K562 (cell line): ENCODE results near the gene DISC1. TPM values are rescaled to one million over a fixed set of nuclear protein-coding genes. Genes with fewer than 3 reads are reported as not detected.

ENCODE experiments used
- ATAC-seq: fragments of 200-7000 bp; cut with Tn5 transposase; 3 replicates; pipeline ENCODE4 v1.9.1; 2020; ENCODE audit warnings: moderate library complexity
- BruUV-seq: library from RNA; stranded (reverse); fragments of 400-500 nt; replicated peaks from 2 replicates; lab custom pipeline; 2021; lab: Mats Ljungman, UMichigan
- CTCF ChIA-PET: fragments of 300-600 bp; formaldehyde crosslinking; extraction: SDS; loops from one replicate; lab custom pipeline; 2021; ENCODE audit warnings: low intra/inter-chr PET ratio; lab: Yijun Ruan, JAX
- POLR2A ChIA-PET: fragments of 300-600, 350-650 bp; sonication (Branson Sonifier 250); formaldehyde crosslinking; extraction: SDS; loops from one replicate; lab custom pipeline; 2021; ENCODE audit warnings: antibody characterized with exemption, inconsistent platforms; lab: Yijun Ruan, JAX
- DNase-seq, 4 experiments: peaks; one replicate each; pipeline versions ENCODE4 v3.0.0 to v3.0.0-alpha.2; 2011 to 2018; ENCODE audit warnings: low spot score in 3 of 4, mixed read lengths in 3 of 4; ENCODE audit errors: extremely low read depth in 1 of 4
- FAIRE-seq: peaks from 2 replicates; lab custom pipeline; 2011; peaks lifted over from hg19 to GRCh38; lab: Jason Lieb, UNC
- H2AFZ ChIP-seq: 2 replicates; pipeline ENCODE4 v1.6.0; 2011; ENCODE audit warnings: low read depth, low read length, control low read depth, inconsistent platforms
- H3K27ac ChIP-seq: fragments of 200-600 bp; 3 replicates; pipeline ENCODE4 v1.8.0; 2011; ENCODE audit warnings: low read depth, mild to moderate bottlenecking, control low read depth, inconsistent platforms, low read length, moderate library complexity, mixed read lengths; ENCODE audit errors: extremely low read depth
- H3K27me3 ChIP-seq, 2 experiments: fragments of 300-600 bp in 1 of 2; 2 replicates in 1 of 2; 3 replicates in 1 of 2; pipeline versions ENCODE4 v1.6.0 to v1.8.0; 2011; ENCODE audit warnings: inconsistent platforms in 2 of 2, low read length in 2 of 2, mild to moderate bottlenecking in 1 of 2, mixed read lengths in 1 of 2, moderate library complexity in 1 of 2; ENCODE audit not compliant: control insufficient read depth in 2 of 2, insufficient read depth in 2 of 2
- H3K36me3 ChIP-seq: fragments of 300-600 bp; 3 replicates; pipeline ENCODE4 v1.8.0; 2011; ENCODE audit warnings: mild to moderate bottlenecking, low read length, inconsistent platforms; ENCODE audit not compliant: control insufficient read depth, insufficient read depth
- H3K4me1 ChIP-seq, 2 experiments: fragments of 200-600 bp in 1 of 2; replicated peaks in 1 of 2; 2 replicates in 1 of 2; 3 replicates in 1 of 2; pipeline versions ENCODE4 v1.5.1 to v1.8.0; 2011; ENCODE audit warnings: inconsistent platforms in 2 of 2, low read length in 2 of 2, mild to moderate bottlenecking in 1 of 2, mixed read lengths in 1 of 2, moderate library complexity in 1 of 2; ENCODE audit not compliant: control insufficient read depth in 2 of 2, insufficient read depth in 2 of 2
- H3K4me2 ChIP-seq: 2 replicates; pipeline ENCODE4 v1.6.1; 2011; ENCODE audit warnings: low read length, control low read depth, inconsistent platforms, mixed read lengths; ENCODE audit not compliant: insufficient read depth
- H3K4me3 ChIP-seq: fragments of 200-600 bp; sonication (generic), shearing (Covaris generic); 2 replicates; pipeline ENCODE4 v1.5.1; 2016; ENCODE audit warnings: control low read depth, inconsistent platforms
- H3K79me2 ChIP-seq: fragments of 200-600 bp; 3 replicates; pipeline ENCODE4 v1.8.0; 2011; ENCODE audit warnings: low read length, inconsistent platforms; ENCODE audit not compliant: control insufficient read depth, insufficient read depth
- H3K9ac ChIP-seq, 2 experiments: 2 replicates each; pipeline versions ENCODE4 v1.6.0 to v1.6.1; 2011; ENCODE audit warnings: low read depth in 2 of 2, low read length in 2 of 2, control low read depth in 1 of 2, inconsistent platforms in 1 of 2, mild to moderate bottlenecking in 1 of 2, mixed read lengths in 1 of 2; ENCODE audit not compliant: insufficient read depth in 1 of 2
- H3K9me1 ChIP-seq: one replicate; pipeline ENCODE4 v1.6.0; 2011; ENCODE audit warnings: inconsistent platforms, mild to moderate bottlenecking, low read length, moderate library complexity; ENCODE audit not compliant: control insufficient read depth, insufficient read depth
- H3K9me3 ChIP-seq: replicated peaks from 2 replicates; pipeline ENCODE4 v1.5.1; 2011; ENCODE audit warnings: low read depth, low read length, inconsistent platforms; ENCODE audit not compliant: control insufficient read depth, insufficient read depth
- H4K20me1 ChIP-seq: replicated peaks from 2 replicates; pipeline ENCODE4 v1.6.1; 2011; ENCODE audit warnings: low read length, inconsistent platforms, mixed read lengths; ENCODE audit not compliant: control insufficient read depth, insufficient read depth
- CTBP1 ChIP-seq: fragments of 450-650 bp; IDR thresholded peaks from 2 replicates; pipeline ENCODE4 v1.6.1; 2016; ENCODE audit warnings: borderline replicate concordance
- ELF2 ChIP-seq: fragments of 250-450 bp; sonication (Bioruptor Pico); IDR thresholded peaks from 2 replicates; pipeline ENCODE4 v1.5.0; 2021; ENCODE audit warnings: mild to moderate bottlenecking
- ETV6 ChIP-seq, 3 experiments: fragments of 150-350 bp in 1 of 3; sonication (generic) in 1 of 3; formaldehyde crosslinking in 1 of 3; IDR thresholded peaks; 2 replicates each; pipeline versions ENCODE4 v1.6.1 to v1.8.0; 2014 to 2022; ENCODE audit warnings: borderline replicate concordance in 2 of 3, low read depth in 2 of 3, antibody characterized with exemption in 1 of 3, low read length in 1 of 3, mild to moderate bottlenecking in 1 of 3, missing genetic modification reagents in 1 of 3
- HNRNPUL1 ChIP-seq: fragments of 200-400 bp; formaldehyde crosslinking; IDR thresholded peaks from 2 replicates; pipeline ENCODE4 v1.6.1; 2017; ENCODE audit warnings: low read length
- JUNB ChIP-seq: fragments of 450-650 bp; formaldehyde crosslinking; conservative IDR thresholded peaks from 2 replicates; pipeline ENCODE4 v1.4.0; 2020; ENCODE audit warnings: mild to moderate bottlenecking
- KDM1A ChIP-seq, 2 experiments: fragments of 450-650 bp; IDR thresholded peaks; 2 replicates each; pipeline ENCODE4 v1.6.1; 2016; ENCODE audit warnings: mild to moderate bottlenecking in 2 of 2
- PCBP2 ChIP-seq: fragments of 200-400 bp; formaldehyde crosslinking; IDR thresholded peaks from 2 replicates; pipeline ENCODE4 v1.6.1; 2018; ENCODE audit warnings: low read length, low read depth, mild to moderate bottlenecking, moderate library complexity; ENCODE audit not compliant: poor library complexity, severe bottlenecking
- PHF20 ChIP-seq: fragments of 450-650 bp; IDR thresholded peaks from 2 replicates; pipeline ENCODE4 v1.6.1; 2018; ENCODE audit not compliant: partially characterized antibody
- PHF8 ChIP-seq: fragments of 200-600 bp; sonication (generic); IDR thresholded peaks from 2 replicates; pipeline ENCODE4 v1.6.1; 2012; ENCODE audit warnings: mixed run types, mild to moderate bottlenecking, inconsistent platforms, low read length, moderate library complexity, borderline replicate concordance
- POU5F1 ChIP-seq: fragments of 150-350 bp; IDR thresholded peaks from 2 replicates; pipeline ENCODE4 v1.6.1; 2014; ENCODE audit warnings: borderline replicate concordance, low read length, low read depth, mild to moderate bottlenecking; ENCODE audit not compliant: partially characterized antibody
- STAT5B ChIP-seq: fragments of 250-450 bp; sonication (Bioruptor Pico); IDR thresholded peaks from 2 replicates; pipeline ENCODE4 v1.8.0; 2021; ENCODE audit warnings: mild to moderate bottlenecking, inconsistent platforms
- TCF7 ChIP-seq: sonication (generic); IDR thresholded peaks from 2 replicates; pipeline ENCODE4 v1.6.1; 2016; ENCODE audit warnings: antibody characterized with exemption, borderline replicate concordance
- TEAD1 ChIP-seq, 2 experiments: fragments of 450-650 bp in 1 of 2; sonication (generic) in 1 of 2; formaldehyde crosslinking; IDR thresholded peaks; 2 replicates each; pipeline versions ENCODE4 v1.4.0 to v1.8.0; 2020 to 2022; ENCODE audit warnings: mild to moderate bottlenecking in 2 of 2, missing genetic modification reagents in 1 of 2
- ZNF384 ChIP-seq: IDR thresholded peaks from 2 replicates; pipeline ENCODE4 v1.6.1; 2012; ENCODE audit warnings: low read depth, low read length, improper control_type of control experiment
- ZNF507 ChIP-seq: conservative IDR thresholded peaks from 2 replicates; pipeline ENCODE4 v1.6.1; 2017; ENCODE audit warnings: missing genetic modification characterization, missing compliant biosample characterization
- ZNF699 ChIP-seq: fragments of 250-450 bp; sonication (Bioruptor Pico); IDR thresholded peaks from 2 replicates; pipeline ENCODE4 v1.8.0; 2021; ENCODE audit warnings: mild to moderate bottlenecking, moderate library complexity; ENCODE audit not compliant: insufficient replicate concordance
- in situ Hi-C: fragments of 300-500 bp; cut with MboI; formaldehyde crosslinking; loops from 4 replicates; pipeline ENCODE4 v1.15.0; 2018; ENCODE audit warnings: inconsistent platforms, mixed read lengths
- intact Hi-C: fragments of 100-400 bp; cut with micrococcal nuclease; formaldehyde crosslinking; loops from 2 replicates; pipeline ENCODE4 v1.14.2; 2022
- polyA plus RNA-seq, 8 experiments: library from polyadenylated mRNA; depleted of rRNA in 4 of 8; stranded (reverse) in 5 of 8; unstranded in 3 of 8; fragments of >200 nt; fragmentation: Nextera tagmentation in 2 of 8; fragmentation: Illumina TruSeq in 1 of 8; extraction: Ambion mirVana in 2 of 8; extraction: Trizol in 1 of 8; gene quantifications; 2 replicates each; pipeline versions ENCODE4 v1.2.1 to v1.2.3, GENCODE V29; 2011 to 2014; ENCODE audit warnings: inconsistent platforms in 1 of 8, missing spikeins in 1 of 8
- total RNA-seq, 7 experiments: library from RNA; depleted of rRNA in 6 of 7; stranded (reverse); fragments of >200 nt in 6 of 7; fragmentation: Illumina TruSeq in 2 of 7; extraction: Trizol in 2 of 7; gene quantifications; 2 replicates each; pipeline versions ENCODE4 v1.2.1 to v1.2.3, GENCODE V29; 2011 to 2021; ENCODE audit warnings: low replicate concordance in 1 of 7
- TF ChIP-seq, protein P1 (sequence below), 2 experiments: fragments of 150-350 bp in 1 of 2; IDR thresholded peaks; 2 replicates each; pipeline ENCODE4 v1.6.1; 2012 to 2016; ENCODE audit warnings: low read depth in 2 of 2, low read length in 2 of 2, mild to moderate bottlenecking in 1 of 2, moderate library complexity in 1 of 2

The DISC1 gene
- total and polyA plus RNA-seq, 9 of the 15 experiments (the other 6 are each of a cell fraction or from before 2014, with no cell fraction given), result 0.01 to 0.11 (median 0.08) TPM; not detected in 1

- no peak for ATAC-seq
- no peak overlapping the region for H2AFZ ChIP-seq
- no peaks in the 10 kb centered on the region for H3K79me2 ChIP-seq
- no peak overlapping the region for H3K9ac ChIP-seq
- no peak overlapping the region for H3K4me2 ChIP-seq
- no peak for DNase-seq
- no peak overlapping the region for H3K27ac ChIP-seq
- H3K4me1 ChIP-seq, result no peaks in the 10 kb centered on the region
- in situ Hi-C loops (no loop called here), intact Hi-C loops (no loop called here)
- BruUV-seq, result no TSS peak
- H3K36me3 ChIP-seq, result no peaks in the 10 kb centered on the region
- CTCF ChIA-PET, result no interaction called here
- no peaks in the 10 kb centered on the region for H3K9me1 ChIP-seq
- H3K4me3 ChIP-seq, result no peak overlapping the region
- peaks cover 0 to 4% of the 10 kb centered on the region in 2 experiments; a peak in 1 of 5 replicates for H3K27me3 ChIP-seq
- no peaks in the 10 kb centered on the region for H3K9me3 ChIP-seq
- H4K20me1 ChIP-seq, result no peaks in the 10 kb centered on the region
- no peak for FAIRE-seq
- POLR2A ChIA-PET, result interaction anchor here (2.8 kb wide), 1 partner anchor 14 kb away, joined by 9 read pairs; no protein-coding TSS in a partner anchor
- TF ChIP-seq STAT5B (CRISPR knock-in tag) (no peak), PCBP2 (no peak), JUNB (CRISPR knock-in tag) (no peak), TCF7 (no peak), POU5F1 (no peak), CTBP1 (no peak), TEAD1 (CRISPR knock-in tag; IDR thresholded peaks at IDR 0.05) (no peak), PHF8 (no peak), KDM1A (IDR thresholded peaks at IDR 0.05) (no peak), ELF2 (CRISPR knock-in tag) (no peak), ZNF507 (no peak), ZNF384 (no peak), HNRNPUL1 (no peak), ETV6 (IDR thresholded peaks at IDR 0.05; ENCODE audit: borderline replicate concordance in 1 of 2, low read depth in 2 of 2, low read length in 1 of 2) (no peak), ETV6 (CRISPR knock-in tag; IDR thresholded peaks at IDR 0.05; ENCODE audit: borderline replicate concordance) (no peak), ZNF699 (CRISPR knock-in tag) (no peak), PHF20 (no peak)
- TF ChIP-seq, protein P1, sequence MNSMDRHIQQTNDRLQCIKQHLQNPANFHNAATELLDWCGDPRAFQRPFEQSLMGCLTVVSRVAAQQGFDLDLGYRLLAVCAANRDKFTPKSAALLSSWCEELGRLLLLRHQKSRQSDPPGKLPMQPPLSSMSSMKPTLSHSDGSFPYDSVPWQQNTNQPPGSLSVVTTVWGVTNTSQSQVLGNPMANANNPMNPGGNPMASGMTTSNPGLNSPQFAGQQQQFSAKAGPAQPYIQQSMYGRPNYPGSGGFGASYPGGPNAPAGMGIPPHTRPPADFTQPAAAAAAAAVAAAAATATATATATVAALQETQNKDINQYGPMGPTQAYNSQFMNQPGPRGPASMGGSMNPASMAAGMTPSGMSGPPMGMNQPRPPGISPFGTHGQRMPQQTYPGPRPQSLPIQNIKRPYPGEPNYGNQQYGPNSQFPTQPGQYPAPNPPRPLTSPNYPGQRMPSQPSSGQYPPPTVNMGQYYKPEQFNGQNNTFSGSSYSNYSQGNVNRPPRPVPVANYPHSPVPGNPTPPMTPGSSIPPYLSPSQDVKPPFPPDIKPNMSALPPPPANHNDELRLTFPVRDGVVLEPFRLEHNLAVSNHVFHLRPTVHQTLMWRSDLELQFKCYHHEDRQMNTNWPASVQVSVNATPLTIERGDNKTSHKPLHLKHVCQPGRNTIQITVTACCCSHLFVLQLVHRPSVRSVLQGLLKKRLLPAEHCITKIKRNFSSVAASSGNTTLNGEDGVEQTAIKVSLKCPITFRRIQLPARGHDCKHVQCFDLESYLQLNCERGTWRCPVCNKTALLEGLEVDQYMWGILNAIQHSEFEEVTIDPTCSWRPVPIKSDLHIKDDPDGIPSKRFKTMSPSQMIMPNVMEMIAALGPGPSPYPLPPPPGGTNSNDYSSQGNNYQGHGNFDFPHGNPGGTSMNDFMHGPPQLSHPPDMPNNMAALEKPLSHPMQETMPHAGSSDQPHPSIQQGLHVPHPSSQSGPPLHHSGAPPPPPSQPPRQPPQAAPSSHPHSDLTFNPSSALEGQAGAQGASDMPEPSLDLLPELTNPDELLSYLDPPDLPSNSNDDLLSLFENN (IDR thresholded peaks at IDR 0.05; ENCODE audit: low read depth in 2 of 2, low read length in 2 of 2), result no peak
Measured at GRCh38 chr1:231707407-231707806, 80.8 kb downstream of the DISC1 start.
